HG02763 (cell line): ENCODE results near the gene FMN1.
"Not testable (repeated sequence)": the region's sequence is repeated elsewhere in the genome, so short reads cannot be mapped to it uniquely, and the experiment has no call there.

Experiments
- ATAC-seq: cut with Tn5 transposase; IDR thresholded peaks from one replicate; pipeline ENCODE4 v1.9.1; 2021; ENCODE audit warnings: mild to moderate bottlenecking, moderate library complexity; ENCODE audit not compliant: unreplicated experiment

The FMN1 gene

DNA sequence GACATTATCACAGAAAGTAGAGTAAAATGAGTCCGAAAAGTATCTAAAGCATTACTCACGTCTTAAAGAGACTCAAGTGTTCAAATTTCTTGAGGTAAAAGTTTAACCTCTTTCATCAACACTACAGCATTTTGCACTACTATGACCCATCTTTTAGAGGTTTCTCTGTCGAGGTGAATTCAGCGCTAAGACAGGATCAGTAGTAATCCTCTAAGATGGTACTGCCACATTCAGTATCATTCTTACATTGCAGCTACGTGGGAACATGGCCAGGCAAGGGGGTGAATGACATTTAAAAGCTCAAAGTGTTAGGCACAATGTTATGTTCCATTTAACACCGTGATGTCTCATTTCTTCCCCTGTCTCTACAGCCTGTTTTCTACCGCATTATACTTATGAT, 210.8 kb downstream of the FMN1 start:
- ATAC-seq = no peak

GRCh38 chr15:32982001-32982400, 212.5 kb downstream of the FMN1 start:
- ATAC-seq = no peak

DNA sequence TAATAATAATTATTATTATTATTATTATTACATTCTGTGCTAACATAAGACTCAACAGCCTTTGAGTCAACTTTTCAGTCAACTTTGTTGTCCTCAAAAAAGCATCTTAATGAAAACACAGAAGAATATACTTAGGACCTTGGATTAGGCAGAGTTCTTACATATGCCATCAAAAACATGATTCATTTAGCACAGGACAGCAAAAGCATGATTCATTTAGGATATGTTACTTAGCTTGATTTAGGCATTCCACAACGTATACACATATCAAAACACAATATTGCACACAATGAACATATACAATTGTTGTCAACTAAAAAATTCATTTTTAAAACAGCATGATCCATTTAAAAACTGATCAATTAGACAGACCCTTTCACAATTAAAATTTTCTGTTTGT, 213.0 kb downstream of the FMN1 start:
- no peak for ATAC-seq

DNA sequence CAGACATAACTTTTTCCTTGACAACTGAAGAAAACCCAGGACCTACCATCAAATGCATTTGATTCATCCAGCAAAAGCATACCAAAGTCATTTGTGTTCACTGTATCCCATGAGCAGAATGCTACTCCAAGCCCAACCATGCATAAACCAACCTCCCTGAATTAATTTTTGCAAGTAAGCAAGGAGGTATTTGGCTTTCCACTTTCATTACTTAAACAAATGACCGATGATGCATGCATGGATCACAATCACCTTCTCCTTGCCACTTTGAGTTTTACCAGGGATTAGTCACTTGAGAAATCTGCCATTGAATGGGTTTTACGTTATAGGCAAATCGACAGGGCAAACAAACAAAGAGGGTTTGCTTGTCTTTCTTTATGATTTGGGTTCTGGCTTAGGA, 214.8 kb downstream of the FMN1 start:
- no peak for ATAC-seq

GRCh38 chr15:32977506-32977905, 217.0 kb downstream of the FMN1 start:
- ATAC-seq = no peak

DNA sequence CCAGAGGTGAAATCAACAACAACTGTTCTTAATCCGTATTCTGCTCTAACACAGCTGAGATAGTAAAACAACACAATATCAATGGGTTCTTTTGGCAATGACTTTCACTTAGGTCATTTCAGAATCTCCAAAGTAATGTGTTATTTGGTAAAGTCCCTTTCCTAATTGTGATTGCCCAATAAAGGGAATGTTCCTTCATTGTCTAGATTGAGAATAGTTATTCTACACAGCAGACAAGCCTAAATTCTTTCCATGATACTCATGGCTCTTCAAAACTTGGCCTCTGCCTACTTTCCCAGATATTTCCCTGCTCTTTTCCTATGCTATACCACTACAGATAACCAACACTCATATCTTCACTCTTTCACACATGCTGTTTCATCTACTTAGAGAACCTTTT, 219.8 kb downstream of the FMN1 start:
- no peak for ATAC-seq

GRCh38 chr15:32972686-32973085, 221.8 kb downstream of the FMN1 start:
- ATAC-seq = no peak

GRCh38 chr15:32970847-32971246, 223.7 kb downstream of the FMN1 start:
- ATAC-seq = no peak

GRCh38 chr15:32967521-32967920, 227.0 kb downstream of the FMN1 start:
- no peak for ATAC-seq

DNA sequence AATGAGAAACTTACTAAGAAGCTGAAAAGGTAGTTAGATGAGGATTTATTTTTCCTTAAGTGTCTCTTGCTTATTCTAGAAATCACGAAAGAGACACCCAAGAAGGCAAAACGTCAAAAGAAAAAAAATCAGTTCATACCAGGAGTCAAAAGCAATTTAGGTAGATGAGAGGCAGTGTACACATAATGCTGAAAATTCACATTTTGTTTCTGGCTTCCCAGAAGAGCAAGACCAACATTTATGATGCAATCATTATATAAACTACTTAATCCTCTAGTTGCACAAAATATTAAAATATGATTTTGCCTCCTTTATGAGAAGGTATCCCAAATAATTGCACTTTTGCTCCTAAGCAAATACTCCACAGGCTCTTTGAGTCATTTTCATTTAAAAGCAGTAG, 228.0 kb downstream of the FMN1 start:
- no peak for ATAC-seq

- no peak for ATAC-seq
Measured at GRCh38 chr15:32965897-32966296, 228.6 kb downstream of the FMN1 start.

DNA sequence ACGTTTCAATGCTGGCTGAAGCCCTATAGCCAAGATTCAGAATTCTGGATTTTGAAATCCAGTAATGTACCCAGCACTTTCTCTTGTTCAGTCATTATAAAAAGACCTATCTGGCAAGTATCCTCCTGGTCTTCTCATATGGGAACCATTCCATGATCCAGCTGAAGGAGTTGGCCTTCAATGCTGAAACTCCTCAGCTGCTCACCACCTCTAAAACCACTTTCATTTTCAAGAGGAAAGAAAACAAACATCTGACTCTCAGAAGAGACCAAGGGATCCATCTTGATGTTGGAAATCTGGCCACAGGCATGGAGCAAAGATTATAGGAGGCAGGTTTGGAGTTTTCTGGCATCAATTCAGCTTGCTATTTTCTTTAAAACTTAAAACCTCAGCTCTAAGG, 235.4 kb downstream of the FMN1 start:
- no peak for ATAC-seq

DNA sequence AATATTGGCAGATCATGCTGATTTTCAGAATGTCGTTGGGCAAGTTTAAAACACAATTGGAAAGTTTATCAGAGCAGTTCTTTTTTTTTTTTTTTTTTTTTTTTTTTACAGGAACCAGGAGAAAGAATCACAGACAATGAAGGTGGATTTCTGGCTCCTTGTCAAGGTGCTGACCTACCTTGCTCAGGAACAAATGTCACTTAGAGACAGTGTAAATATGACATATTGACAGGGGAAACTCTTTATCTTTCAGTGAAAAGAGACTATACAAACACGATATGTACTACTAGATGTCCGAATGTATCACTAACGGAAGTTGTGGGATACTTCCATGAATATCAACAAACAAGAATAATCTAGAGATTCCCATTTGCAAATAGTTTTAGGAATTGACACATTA, 237.3 kb downstream of the FMN1 start:
- ATAC-seq = no peak

DNA sequence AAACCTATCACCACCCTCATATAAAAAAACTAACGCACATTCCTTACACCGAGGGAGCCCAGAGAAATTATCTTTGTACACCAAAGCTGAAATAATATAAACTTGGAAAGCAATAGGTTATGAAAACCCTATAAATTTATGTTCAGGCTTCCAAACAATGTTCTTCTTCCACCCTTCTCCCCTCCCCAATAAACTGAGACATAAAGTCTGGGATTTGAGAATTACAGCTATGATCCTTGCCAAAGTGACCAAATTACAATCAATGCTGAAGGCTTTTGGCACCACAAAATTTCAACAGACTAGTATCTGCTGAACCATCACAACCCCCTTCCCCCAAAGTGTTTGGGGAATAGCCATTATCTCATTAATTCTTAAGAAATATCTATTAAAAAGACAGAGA, 237.8 kb downstream of the FMN1 start:
- no peak for ATAC-seq

DNA sequence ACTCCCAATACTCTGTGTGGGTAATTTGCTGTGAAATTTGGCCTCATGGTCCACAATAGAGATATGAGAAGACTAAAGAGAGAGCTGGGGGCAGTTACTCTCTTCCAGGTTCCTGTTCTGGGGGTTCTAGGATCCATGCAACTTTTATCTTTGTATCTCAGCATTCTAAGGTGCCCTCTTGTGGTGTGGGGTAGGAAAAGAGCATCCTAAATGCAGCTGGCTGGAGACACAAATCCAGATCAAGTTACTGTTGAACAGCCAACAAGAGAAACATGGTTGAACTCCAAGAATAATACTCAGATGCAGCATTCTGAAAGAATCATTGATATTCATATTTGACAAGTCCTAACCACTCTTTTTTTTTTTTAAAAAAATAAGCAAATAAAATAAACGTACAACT, 238.5 kb downstream of the FMN1 start:
- no peak for ATAC-seq

DNA sequence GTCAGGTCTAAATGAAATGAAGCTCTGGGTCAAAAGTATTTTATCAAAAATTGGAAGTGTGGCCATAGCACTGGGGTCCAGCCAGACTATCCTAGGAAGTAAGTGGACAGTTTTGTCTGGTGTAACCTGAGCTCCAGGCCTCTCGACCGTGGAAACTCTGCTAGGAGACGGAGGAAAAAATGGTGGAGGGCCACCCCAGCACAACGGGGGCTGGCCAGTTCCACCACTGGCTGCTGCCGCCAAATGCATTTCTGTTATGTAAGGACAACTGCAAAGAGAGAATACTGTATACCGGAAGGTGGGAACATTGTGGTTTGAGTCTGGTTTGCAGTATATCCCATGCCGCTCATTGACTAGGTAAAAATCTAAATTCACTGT, 241.0 kb downstream of the FMN1 start:
- no peak for ATAC-seq

DNA sequence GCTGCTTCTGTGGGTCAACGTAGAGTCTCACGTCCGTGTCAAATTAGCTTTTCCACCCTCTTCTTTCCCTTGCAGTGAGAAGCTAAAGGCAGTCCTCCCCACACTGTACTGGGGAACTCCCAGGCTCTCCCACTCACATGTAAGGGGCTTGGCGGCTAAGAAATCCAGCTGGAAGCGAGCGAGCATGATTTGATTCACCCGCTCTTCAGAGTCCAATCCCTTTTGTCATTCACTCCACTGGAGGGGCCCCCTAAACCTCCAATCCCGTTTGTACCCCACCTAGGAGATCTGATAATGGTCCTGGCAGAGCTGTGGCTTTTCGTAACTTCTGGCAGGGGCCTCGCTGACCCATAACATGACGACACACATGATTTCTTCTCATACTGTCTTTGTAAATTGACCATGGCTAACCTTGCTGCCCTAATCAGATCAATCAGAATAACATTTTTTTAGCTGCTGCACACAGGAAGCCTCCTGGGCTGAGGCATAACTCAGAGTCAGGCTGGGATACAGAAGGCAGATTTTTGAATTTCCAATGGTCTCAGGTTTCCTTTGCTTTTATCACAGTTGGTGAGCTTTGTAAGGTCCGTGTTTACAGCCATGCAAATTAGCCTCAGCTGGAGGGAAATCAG, 241.5 kb downstream of the FMN1 start:
- ATAC-seq = no peak

- ATAC-seq = no peak
Measured at GRCh38 chr15:32951736-32952464, 242.6 kb downstream of the FMN1 start.

GRCh38 chr15:32950051-32950450, 244.5 kb downstream of the FMN1 start:
- not testable (repeated sequence) for ATAC-seq

DNA sequence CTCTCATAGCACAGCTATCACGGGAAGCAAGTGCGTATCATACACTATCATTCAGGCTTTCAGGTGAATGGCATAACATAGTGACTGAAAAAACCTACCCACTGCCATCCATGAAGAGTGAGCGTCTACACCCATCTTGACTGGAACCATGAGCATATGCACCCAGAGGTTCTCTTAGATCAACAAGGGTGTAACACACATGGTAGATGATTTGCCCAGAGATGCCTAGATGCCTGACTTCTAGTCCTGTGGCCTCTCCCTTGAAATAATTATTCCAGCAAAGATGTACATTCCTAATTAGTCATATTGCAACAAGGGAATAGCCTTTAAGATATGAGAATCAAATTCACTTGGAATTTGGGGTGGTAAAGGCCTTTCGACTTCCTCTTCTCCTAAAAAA, 248.3 kb downstream of the FMN1 start:
- ATAC-seq = no peak

- ATAC-seq = no peak
Measured at GRCh38 chr15:32944431-32944830, 250.1 kb downstream of the FMN1 start.

DNA sequence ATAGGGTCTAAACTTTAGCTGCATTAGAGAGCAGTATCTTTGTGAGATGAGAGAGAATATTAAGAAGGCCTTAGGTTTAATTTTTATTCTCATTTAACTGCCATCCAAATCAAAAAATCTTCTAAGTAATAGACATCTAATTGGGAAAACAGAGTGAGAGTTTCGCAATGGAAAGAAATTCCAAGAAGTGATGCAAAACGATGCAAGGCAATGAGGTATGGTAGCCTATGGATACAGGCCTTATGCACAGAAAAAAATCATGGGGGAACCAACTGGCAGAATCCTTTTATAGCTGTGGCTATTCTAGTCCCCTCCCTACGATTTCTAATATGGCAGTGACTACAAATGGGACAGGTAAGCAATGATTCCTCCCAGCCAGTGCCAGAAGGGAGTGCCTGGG, 250.8 kb downstream of the FMN1 start:
- ATAC-seq = no peak

DNA sequence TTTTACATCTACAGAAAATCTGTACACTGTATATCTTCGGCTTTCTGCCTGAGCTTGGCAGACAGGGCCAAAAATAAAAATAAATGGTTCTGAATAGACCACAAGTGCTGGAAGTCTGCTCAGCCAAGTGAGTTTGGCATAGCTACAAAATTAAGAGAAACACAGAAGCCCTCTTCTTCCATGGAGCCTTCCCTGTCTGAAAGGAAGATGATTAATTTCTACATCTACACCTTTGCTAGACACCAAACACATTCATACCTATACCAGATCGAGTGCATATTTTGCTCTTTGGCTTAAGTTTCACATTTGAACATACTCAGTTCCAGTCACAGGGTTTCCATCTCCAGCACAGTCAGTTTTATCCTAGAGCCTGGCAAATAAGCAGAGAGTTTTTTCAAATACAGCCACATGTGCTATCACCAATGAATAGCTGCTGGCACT, 252.1 kb downstream of the FMN1 start:
- ATAC-seq = no peak
